ENCODE measurements around the gene PROZ. TPM values are rescaled to one million over a fixed set of nuclear protein-coding genes. Genes with fewer than 3 reads are reported as not detected.
"Not testable (repeated sequence)": the region's sequence is repeated elsewhere in the genome, so short reads cannot be mapped to it uniquely, and the experiment has no call there.

Gene PROZ, protein sequence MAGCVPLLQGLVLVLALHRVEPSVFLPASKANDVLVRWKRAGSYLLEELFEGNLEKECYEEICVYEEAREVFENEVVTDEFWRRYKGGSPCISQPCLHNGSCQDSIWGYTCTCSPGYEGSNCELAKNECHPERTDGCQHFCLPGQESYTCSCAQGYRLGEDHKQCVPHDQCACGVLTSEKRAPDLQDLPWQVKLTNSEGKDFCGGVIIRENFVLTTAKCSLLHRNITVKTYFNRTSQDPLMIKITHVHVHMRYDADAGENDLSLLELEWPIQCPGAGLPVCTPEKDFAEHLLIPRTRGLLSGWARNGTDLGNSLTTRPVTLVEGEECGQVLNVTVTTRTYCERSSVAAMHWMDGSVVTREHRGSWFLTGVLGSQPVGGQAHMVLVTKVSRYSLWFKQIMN
- not detected in 2 replicates for total RNA-seq
- long read RNA-seq, result 0 reads

DNA sequence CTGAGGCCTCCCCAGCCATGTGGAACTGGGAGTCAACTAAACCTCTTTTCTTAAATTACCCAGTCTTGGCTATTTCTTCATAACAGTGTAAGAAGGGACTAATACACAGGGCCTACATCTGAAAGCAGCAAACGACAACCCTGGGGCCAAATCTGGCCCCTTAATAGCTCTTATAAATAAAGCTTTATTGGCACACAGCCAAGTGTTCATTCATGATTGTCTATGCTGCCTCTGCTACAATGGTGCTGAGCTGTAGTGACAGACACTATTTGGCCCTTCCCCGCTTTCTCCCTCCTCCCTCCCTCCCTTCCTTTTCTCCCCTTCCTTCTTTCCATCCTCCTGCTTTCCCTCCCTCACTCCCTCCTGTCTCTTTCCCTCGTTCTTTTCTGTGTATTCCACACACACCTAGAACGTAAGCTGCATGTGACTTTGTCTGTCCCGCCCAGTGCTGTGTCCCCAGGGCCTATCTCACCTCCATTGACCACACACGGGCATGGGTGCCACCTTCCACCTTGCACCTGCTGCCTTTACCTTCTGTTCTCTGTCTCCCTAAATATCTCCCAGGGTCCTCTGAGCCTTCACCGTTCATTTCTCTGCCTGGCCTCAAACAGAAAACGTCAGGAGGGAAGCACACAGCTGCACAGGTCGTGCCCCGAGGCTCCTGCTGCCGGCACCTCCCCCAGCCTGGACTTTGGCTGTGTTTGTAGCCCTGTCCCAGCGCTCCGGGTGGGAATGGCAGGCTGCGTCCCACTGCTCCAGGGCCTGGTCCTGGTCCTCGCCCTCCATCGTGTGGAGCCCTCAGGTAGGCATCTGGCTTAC, at the start of gene PROZ:
Gene PROZ (plus strand): TSS at position 720 of the 819 bp plus-strand sequence. CDS start 13 bp downstream, at position 733.
- peaks cover 14% of the 10 kb centered on the region for H3K4me1 Mint-ChIP-seq (ENCODE audit: unreplicated experiment)
- TF ChIP-seq, protein P1, sequence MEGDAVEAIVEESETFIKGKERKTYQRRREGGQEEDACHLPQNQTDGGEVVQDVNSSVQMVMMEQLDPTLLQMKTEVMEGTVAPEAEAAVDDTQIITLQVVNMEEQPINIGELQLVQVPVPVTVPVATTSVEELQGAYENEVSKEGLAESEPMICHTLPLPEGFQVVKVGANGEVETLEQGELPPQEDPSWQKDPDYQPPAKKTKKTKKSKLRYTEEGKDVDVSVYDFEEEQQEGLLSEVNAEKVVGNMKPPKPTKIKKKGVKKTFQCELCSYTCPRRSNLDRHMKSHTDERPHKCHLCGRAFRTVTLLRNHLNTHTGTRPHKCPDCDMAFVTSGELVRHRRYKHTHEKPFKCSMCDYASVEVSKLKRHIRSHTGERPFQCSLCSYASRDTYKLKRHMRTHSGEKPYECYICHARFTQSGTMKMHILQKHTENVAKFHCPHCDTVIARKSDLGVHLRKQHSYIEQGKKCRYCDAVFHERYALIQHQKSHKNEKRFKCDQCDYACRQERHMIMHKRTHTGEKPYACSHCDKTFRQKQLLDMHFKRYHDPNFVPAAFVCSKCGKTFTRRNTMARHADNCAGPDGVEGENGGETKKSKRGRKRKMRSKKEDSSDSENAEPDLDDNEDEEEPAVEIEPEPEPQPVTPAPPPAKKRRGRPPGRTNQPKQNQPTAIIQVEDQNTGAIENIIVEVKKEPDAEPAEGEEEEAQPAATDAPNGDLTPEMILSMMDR (IDR thresholded peaks at IDR 0.05), result no peak
- no peak for DNase-seq (ENCODE audit: extremely low spot score, unreplicated experiment)
- no peaks in the 10 kb centered on the region for H3K36me3 Mint-ChIP-seq (ENCODE audit: unreplicated experiment)
- no peak within 1 kb of the TSS for H3K4me3 Mint-ChIP-seq (ENCODE audit: unreplicated experiment)
- H3K27ac Mint-ChIP-seq (ENCODE audit: unreplicated experiment), result no peak within 1 kb of the TSS
- H3K9me3 Mint-ChIP-seq (ENCODE audit: unreplicated experiment), result no peaks in the 10 kb centered on the region
- H3K27me3 Mint-ChIP-seq (ENCODE audit: unreplicated experiment), result no peaks in the 10 kb centered on the region

DNA sequence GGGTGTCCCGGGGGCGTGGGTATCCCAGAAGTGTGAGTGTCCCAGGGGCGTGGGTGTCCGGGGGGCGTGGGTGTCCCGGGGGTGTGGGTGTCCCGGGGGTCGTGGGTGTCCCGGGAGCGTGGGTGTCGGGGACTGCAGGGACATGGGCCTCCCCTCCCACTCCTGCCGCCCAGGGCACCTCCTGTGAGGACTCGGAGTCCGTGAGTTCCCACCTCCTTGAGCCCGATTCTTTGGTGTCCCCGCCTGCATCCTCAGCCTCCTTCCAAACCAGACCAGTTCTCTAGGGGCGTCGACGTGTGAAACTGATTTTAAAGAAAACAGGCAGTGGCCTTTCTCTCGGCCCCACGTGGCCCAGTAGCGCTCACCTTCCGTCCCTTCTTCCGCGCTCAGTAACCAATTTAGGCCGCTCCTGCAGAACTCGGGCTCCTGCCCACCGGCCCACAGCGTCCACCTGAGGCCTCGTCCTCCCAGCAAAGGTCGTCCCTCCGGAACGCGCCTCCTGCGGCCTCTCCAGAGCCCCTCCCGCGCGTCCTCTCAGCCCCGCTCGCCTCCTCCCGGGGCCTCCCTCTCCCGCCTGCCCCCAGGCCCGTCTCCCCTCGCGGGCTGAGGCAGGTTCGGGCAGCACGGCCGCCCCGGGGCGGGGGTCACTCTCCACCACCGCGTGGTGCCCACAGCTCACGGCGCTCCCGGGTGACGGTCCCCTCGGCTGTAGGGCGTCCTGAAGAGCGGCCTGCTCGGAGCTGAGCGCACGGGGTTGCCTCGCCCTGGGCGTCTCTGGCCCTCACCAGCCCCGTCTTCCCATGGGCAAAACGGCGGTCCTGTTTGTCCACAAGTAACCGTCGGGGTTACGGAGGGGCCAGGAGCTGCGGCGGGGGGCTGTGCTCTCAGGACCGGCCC, 49.0 kb upstream of the PROZ start:
- Mint-ChIP-seq H3K4me1 (ENCODE audit: unreplicated experiment) (no peaks in the 10 kb centered on the region), H3K36me3 (ENCODE audit: unreplicated experiment) (no peaks in the 10 kb centered on the region), H3K4me3 (ENCODE audit: unreplicated experiment) (no peak overlapping the region), H3K9me3 (ENCODE audit: unreplicated experiment) (no peaks in the 10 kb centered on the region), H3K27me3 (ENCODE audit: unreplicated experiment) (no peaks in the 10 kb centered on the region), H3K27ac (ENCODE audit: unreplicated experiment) (no peak overlapping the region)
- DNase-seq (ENCODE audit: extremely low spot score, unreplicated experiment), result no peak
- TF ChIP-seq, protein P1 (IDR thresholded peaks at IDR 0.05), result no peak

DNA sequence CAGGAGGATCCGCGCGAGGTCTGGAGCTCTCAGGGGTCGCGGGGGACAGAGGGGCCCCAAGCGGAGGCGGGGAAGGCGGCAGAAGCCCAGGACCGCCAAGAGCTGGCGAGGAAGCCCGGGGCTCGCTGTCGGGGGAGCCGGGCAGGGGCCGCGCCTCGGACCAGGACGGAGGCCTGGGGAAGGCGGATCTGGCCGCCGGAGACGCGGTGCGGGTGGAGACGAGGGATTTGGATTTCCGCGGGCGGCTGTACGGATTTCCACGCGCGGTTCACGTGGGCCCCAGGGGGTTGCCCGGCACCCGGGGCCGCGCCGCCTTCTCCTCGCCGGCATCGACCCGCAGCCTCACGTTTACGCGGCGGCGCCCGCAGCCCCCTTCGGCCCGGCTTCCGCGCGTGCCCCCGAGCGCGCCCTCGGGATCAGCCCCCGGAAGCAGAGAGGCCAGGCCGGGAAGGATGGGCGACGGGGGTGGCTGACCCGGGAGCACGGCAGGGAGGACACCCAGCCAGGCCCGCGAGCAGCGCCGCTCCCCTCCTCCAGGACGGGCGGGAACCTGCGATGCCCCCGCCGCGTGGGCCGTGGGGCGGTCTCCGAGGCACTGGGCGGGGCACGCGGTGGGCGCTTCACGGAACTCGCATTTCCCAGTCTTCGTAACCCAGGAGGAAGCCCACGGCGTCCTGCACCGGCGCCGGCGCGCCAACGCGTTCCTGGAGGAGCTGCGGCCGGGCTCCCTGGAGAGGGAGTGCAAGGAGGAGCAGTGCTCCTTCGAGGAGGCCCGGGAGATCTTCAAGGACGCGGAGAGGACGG, 48.2 kb upstream of the PROZ start:
- H3K4me1 Mint-ChIP-seq (ENCODE audit: unreplicated experiment), result no peaks in the 10 kb centered on the region
- no peaks in the 10 kb centered on the region for H3K36me3 Mint-ChIP-seq (ENCODE audit: unreplicated experiment)
- H3K27ac Mint-ChIP-seq (ENCODE audit: unreplicated experiment), result no peak overlapping the region
- no peak for DNase-seq (ENCODE audit: extremely low spot score, unreplicated experiment)
- no peaks in the 10 kb centered on the region for H3K27me3 Mint-ChIP-seq (ENCODE audit: unreplicated experiment)
- no peak overlapping the region for H3K4me3 Mint-ChIP-seq (ENCODE audit: unreplicated experiment)
- no peaks in the 10 kb centered on the region for H3K9me3 Mint-ChIP-seq (ENCODE audit: unreplicated experiment)
- TF ChIP-seq, protein P1 (IDR thresholded peaks at IDR 0.05), result no peak

DNA sequence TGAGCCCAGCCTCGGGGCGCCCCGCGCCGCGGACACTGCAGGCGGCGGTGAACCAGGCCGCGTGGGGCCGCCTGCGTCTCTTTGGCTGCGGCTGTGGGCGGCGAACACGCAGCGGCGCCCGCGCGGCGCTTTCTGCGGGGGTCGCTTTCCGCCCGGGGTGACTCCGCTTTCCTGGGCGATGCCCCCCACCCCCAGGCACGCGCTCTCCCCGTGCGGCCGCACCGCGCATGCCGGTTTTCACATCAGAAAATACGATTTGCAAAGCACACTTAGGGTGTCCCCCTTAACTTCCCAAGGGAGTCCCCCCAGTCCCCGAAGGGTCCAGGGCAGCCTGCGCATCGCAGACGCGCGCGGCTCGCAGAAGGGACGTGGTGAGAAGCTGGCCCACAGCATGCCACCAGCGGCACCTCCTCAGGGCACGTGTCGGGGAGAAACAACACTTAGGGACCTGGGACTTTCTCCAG, 47.6 kb upstream of the PROZ start:
- no peaks in the 10 kb centered on the region for H3K36me3 Mint-ChIP-seq (ENCODE audit: unreplicated experiment)
- no peak overlapping the region for H3K27ac Mint-ChIP-seq (ENCODE audit: unreplicated experiment)
- no peaks in the 10 kb centered on the region for H3K27me3 Mint-ChIP-seq (ENCODE audit: unreplicated experiment)
- no peak for DNase-seq (ENCODE audit: extremely low spot score, unreplicated experiment)
- no peak overlapping the region for H3K4me3 Mint-ChIP-seq (ENCODE audit: unreplicated experiment)
- TF ChIP-seq, protein P1 (IDR thresholded peaks at IDR 0.05), result no peak
- no peaks in the 10 kb centered on the region for H3K9me3 Mint-ChIP-seq (ENCODE audit: unreplicated experiment)
- no peaks in the 10 kb centered on the region for H3K4me1 Mint-ChIP-seq (ENCODE audit: unreplicated experiment)

DNA sequence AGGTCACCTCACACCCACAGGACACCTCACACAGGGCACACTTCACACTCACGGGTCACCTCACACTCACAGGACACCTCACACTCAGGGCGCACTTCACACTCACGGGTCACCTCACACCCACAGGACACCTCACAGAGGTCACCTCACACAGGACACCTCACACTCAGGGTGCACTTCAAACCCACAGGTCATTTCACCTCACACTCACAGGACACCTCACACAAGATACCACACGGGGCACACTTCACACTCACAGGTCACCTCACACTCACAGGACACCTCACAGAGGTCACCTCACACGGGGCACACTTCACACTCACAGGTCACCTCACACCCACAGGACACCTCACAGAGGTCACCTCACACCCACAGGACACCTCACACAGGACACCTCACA, 46.6 kb upstream of the PROZ start:
- H3K9me3 Mint-ChIP-seq (ENCODE audit: unreplicated experiment); H3K4me3 Mint-ChIP-seq (ENCODE audit: unreplicated experiment); H3K27ac Mint-ChIP-seq (ENCODE audit: unreplicated experiment); DNase-seq (ENCODE audit: extremely low spot score, unreplicated experiment); H3K4me1 Mint-ChIP-seq (ENCODE audit: unreplicated experiment); H3K27me3 Mint-ChIP-seq (ENCODE audit: unreplicated experiment); H3K36me3 Mint-ChIP-seq (ENCODE audit: unreplicated experiment): not testable (repeated sequence)

DNA sequence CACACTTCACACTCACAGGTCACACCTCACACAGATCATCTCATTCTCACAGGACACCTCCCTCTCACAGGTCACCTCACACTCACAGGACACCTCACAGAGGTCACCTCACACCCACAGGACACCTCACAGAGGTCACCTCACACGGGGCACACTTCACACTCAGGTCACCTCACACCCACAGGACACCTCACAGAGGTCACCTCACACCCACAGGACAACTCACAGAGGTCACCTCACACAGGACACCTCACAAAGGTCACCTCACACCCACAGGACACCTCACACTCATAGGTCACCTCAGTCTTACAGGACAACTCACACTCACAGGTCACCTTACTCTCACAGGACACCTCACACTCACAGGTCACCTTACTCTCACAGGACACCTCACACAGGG, 46.0 kb upstream of the PROZ start:
- H3K4me1 Mint-ChIP-seq (ENCODE audit: unreplicated experiment); H3K9me3 Mint-ChIP-seq (ENCODE audit: unreplicated experiment); H3K27me3 Mint-ChIP-seq (ENCODE audit: unreplicated experiment): not testable (repeated sequence)

More for the DNA sequence above, 46.0 kb upstream of the PROZ start:
- H3K36me3 Mint-ChIP-seq (ENCODE audit: unreplicated experiment); H3K27ac Mint-ChIP-seq (ENCODE audit: unreplicated experiment); DNase-seq (ENCODE audit: extremely low spot score, unreplicated experiment); H3K4me3 Mint-ChIP-seq (ENCODE audit: unreplicated experiment): not testable (repeated sequence)
